Activated CD4-positive, alpha-beta T cell treated with anti-CD3 and anti-CD28 coated beads, Interleukin-2, amount 50 U/mL, for 48 hours (primary cell): Measurements from ENCODE around the gene CNTNAP2.

Experiments used
- DNase-seq, 2 experiments: peaks; one replicate each; pipeline ENCODE4 v3.0.0-alpha.2; 2020

The CNTNAP2 gene

GRCh38 chr7:148204639-148205304 lies 2088.2 kb downstream of the CNTNAP2 start:
- DNase-seq = no peak

- no peak for DNase-seq
Measured at GRCh38 chr7:148209643-148210190, 2093.1 kb downstream of the CNTNAP2 start.

GRCh38 chr7:148210804-148211325 lies 2094.3 kb downstream of the CNTNAP2 start:
- DNase-seq = no peak

- no peak for DNase-seq
Measured at GRCh38 chr7:148211740-148212151, 2095.1 kb downstream of the CNTNAP2 start.

DNA sequence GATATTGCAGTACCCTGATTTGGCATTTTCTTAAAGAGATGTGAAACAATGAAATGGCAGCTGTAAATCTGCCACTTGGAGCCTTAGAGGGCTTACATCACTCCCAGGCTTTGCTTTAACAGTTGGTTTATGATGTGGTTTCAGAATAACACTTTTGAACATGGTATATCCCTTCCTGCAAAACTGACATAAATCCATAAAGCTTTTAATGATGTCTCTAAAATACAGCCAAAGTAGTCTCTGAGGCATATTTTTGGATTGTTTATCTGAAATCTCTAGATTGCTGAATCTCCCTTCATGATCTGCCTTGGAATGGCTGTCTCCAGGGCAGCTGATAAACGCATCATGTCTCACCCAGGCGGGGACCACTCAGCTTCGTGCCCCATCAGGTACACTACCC lies 2096.1 kb downstream of the CNTNAP2 start:
- DNase-seq = no peak

GRCh38 chr7:148214101-148214500 lies 2097.5 kb downstream of the CNTNAP2 start:
- no peak for DNase-seq

DNA sequence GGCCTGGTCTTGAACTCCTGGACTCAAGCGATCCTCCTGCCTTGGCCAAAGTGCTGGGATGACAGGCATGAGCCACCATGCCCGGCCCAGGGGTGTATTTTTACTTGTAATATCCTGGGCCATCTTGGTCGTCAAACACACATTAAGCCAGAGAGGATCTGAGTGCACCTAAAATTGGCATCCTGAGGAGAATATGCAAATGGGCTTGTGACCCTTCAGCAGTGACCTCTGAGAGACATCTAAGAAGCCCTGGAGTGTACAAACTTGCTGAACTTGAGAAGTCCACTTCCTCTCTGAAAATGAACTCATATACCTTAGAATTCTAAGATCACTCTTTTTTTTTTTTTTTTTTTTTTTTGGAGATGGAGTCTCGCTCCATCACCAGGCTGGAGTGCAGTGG lies 2102.0 kb downstream of the CNTNAP2 start:
- no peak for DNase-seq

DNA sequence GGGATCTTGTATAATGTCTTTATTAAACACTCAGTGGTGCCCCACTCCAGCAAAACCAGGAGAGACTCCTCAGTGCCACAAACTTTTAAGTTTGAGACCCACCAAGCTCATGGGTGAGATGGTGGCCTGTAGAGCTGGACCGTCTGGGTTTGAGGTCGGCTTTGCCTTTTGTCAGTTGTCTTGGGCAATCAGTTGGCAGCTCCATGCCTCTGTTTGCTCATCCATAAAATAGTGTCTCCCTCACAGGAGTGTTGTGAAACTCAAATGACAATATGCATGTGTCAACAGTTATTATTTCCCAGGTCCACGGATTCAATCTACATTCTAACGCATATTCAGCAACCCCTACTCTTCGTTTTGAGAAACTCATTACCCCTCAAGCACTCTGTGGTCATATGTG lies 2106.1 kb downstream of the CNTNAP2 start:
- no peak for DNase-seq

GRCh38 chr7:148223160-148223559 lies 2106.6 kb downstream of the CNTNAP2 start:
- DNase-seq = no peak

GRCh38 chr7:148223738-148224137 lies 2107.1 kb downstream of the CNTNAP2 start:
- no peak for DNase-seq

DNA sequence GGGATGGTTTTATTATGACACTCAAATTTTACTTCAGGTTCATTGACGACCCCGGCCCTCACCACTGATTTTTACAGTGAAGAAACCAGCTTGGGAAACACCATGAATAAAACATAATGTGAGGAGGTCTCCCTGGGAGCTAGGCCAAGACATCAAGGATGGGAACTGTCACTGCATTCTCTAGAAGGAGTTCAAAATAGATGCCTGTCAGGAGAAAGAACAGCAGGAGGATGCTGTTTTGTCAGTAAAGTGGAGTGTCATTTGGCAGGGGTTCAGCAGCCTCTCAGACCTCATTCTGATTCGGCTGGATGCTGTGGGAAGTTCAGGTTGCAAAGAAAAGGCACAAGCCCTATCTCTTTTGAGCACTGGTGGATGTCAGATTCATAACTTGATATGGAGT lies 2113.7 kb downstream of the CNTNAP2 start:
- DNase-seq = no peak

DNA sequence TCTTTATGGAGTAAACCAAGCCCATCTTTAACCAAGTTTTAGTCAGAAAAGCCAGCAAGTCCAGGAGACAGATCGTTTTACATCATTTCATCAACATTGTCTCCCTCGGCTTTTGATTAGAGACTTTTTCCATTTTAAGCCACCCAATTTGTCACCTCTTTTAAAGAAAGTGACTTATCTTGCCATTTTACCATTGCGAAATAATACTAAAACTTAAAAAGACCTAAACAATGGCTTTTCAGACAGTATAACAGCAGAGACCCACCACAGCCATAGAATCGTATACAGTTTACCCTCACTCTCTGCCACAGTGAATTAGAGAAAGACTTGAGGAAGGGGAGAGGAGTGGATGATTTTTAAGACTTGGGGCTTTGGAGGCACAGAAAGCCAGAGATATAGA lies 2114.3 kb downstream of the CNTNAP2 start:
- no peak for DNase-seq

GRCh38 chr7:148232784-148233183 lies 2116.2 kb downstream of the CNTNAP2 start:
- DNase-seq = no peak

DNA sequence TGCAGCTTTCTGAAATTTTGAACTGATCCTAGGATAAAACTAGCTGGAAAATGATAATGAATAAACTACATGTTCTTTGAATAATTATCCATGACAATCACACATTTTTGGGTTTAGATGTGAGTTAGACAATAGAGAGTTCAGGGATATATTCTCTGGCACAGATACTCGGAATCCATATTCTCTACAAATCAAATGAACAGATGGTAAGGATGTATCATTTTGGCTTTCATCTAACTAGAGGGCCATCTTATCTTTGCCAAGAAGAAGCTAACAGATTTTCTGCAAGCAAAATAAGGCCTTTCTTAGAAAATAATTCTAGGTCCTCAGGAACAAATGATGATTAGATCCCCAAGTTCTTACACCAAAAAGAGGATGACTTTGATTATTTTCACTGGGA lies 2118.1 kb downstream of the CNTNAP2 start:
- no peak for DNase-seq

GRCh38 chr7:148238761-148239325 lies 2122.2 kb downstream of the CNTNAP2 start:
- DNase-seq = no peak

DNA sequence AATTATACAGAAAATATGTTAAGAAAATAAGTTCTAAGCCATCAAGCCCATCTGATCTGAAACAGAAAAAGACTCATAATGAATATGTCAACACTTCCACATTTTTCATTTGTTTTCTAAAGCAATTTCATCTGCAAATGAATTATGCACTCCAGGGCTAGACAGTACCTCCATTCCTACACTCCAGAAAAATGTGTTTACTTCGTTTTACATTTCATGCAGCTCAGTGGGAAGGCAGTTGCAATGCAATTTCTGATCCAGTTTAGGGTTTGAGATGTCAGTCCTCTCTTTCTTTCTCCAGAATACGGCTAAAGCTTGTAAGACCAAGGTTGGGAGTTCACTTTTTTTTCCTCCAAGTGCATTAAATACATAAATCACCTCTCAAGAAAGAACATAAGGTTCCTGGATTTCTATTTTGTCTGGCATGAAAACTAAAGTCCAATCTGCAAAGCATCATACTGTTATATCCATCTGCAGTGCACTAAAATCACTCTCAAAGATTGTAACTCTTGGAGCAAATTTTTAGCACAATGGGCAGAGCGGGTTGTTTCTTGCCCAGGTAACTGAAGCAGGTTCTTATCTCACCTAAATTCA lies 2125.2 kb downstream of the CNTNAP2 start:
- no peak for DNase-seq

DNA sequence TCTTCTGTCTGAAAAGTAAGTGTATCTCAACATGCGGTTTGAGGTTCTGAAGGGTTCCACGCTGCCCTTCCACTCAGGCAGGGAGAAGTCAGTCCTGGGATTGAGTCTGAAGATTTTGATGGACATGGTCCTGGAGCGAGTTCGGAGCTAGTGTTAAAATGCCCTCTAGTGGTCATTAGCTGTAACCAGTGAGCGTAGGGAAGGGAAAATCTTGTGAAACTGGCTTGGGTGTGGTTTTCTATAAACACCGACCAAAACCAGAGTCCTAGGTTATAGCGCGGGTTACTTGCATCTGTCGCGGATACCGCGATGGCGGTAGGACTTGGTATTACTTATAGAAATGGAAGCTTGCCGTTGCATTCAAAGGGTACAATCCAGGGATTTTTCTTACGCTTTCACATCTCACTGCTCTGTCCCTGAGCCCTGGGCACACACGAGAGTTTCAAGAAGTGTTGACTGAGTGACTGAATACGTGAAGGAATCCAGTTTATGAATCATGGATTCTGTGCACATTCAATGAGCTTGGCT lies 2125.8 kb downstream of the CNTNAP2 start:
- DNase-seq = no peak

- DNase-seq = no peak
Measured at GRCh38 chr7:148245381-148245780, 2128.8 kb downstream of the CNTNAP2 start.

GRCh38 chr7:148253629-148254028 lies 2137.0 kb downstream of the CNTNAP2 start:
- DNase-seq = no peak

DNA sequence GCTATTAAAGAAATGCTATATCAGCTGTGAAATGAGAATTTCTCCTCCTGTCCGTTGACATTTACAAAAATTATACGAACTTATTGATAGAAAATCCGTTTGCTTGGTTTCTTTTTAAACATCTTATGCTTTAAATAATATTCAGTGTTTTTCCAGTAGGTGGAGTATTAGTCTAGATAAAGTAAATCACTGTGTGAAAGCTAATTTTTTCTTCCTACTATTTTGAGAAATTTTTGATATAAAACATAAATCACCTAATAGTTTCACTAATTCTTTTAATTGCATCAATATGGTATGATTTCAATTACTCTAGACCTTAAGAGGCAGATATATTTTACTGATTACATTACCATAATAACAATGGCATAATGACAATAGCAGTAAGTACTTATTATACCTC lies 2138.7 kb downstream of the CNTNAP2 start:
- no peak for DNase-seq

GRCh38 chr7:148256433-148256832 lies 2139.8 kb downstream of the CNTNAP2 start:
- no peak for DNase-seq

GRCh38 chr7:148260599-148260998 lies 2144.0 kb downstream of the CNTNAP2 start:
- DNase-seq = no peak

DNA sequence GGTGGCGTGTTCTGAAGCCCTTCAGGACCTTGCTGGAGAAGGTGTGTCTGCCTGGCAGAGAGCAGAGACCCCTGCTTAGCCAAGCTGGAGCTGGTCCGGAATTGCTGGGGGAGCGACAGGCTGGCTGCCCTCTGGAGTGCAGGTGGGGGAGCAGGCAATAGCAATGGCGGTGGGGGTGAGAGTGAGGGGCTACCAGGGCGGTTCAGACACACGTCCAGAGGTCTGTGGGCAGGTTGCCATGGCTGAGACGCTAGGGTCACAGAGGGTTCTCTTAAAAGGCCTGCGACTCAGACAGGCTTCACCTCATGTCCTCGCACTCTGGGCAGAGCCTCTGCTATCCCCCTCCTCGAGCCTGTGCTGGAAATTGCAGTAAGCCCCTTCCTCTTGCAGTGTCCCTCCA lies 2144.9 kb downstream of the CNTNAP2 start:
- DNase-seq = no peak
